IMR-90 (cell line): Measurements from ENCODE around the gene ATXN10. TPM values are rescaled to one million over a fixed set of nuclear protein-coding genes. Genes with fewer than 3 reads are reported as not detected.

ENCODE experiments used
- ATAC-seq: fragments of 200-7000 bp; cut with Tn5 transposase; 2 replicates; pipeline ENCODE4 v1.9.1; 2020; ENCODE audit warnings: low read depth, mild to moderate bottlenecking, moderate library complexity
- BruUV-seq: library from RNA; stranded (reverse); fragments of 400-500 nt; replicated peaks from 2 replicates; lab custom pipeline; 2021; lab: Mats Ljungman, UMichigan
- CTCF ChIA-PET: fragments of 300-600 bp; formaldehyde crosslinking; extraction: SDS; loops from one replicate; lab custom pipeline; 2021; ENCODE audit warnings: antibody characterized with exemption; lab: Yijun Ruan, JAX
- POLR2A ChIA-PET: fragments of 300-600 bp; sonication (Branson Sonifier 250); formaldehyde crosslinking; loops from one replicate; lab custom pipeline; 2022; ENCODE audit warnings: antibody characterized with exemption; ENCODE audit not compliant: unreplicated experiment; lab: Charles Lee
- DNase-seq: peaks from one replicate; pipeline ENCODE4 v3.0.0; 2013
- H2AFZ ChIP-seq: replicated peaks from 2 replicates; pipeline ENCODE3; 2013; ENCODE audit warnings: low read length, mild to moderate bottlenecking; ENCODE audit not compliant: poor library complexity
- H2AK5ac ChIP-seq: 2 replicates; pipeline ENCODE4 v1.6.1; 2013; ENCODE audit warnings: low read depth, low read length, inconsistent platforms
- H2AK9ac ChIP-seq: replicated peaks from 2 replicates; pipeline ENCODE3; 2013; ENCODE audit warnings: mild to moderate bottlenecking, low read depth, low read length, moderate library complexity; ENCODE audit not compliant: poor library complexity
- H2BK120ac ChIP-seq: 2 replicates; pipeline ENCODE4 v1.6.1; 2013; ENCODE audit warnings: low read depth, low read length, inconsistent platforms
- H2BK15ac ChIP-seq: 3 replicates; pipeline ENCODE4 v1.6.1; 2013; ENCODE audit warnings: low read depth, low read length, inconsistent platforms
- H2BK20ac ChIP-seq: 2 replicates; pipeline ENCODE4 v1.6.1; 2013; ENCODE audit warnings: low read depth, mild to moderate bottlenecking, inconsistent platforms, low read length, moderate library complexity
- H2BK5ac ChIP-seq: 2 replicates; pipeline ENCODE4 v1.6.1; 2013; ENCODE audit warnings: mild to moderate bottlenecking, low read depth, low read length, inconsistent platforms; ENCODE audit not compliant: poor library complexity, severe bottlenecking
- H3K14ac ChIP-seq: replicated peaks from 2 replicates; pipeline ENCODE4 v1.6.1; 2013; ENCODE audit warnings: low read depth, low read length, inconsistent platforms
- H3K18ac ChIP-seq: 2 replicates; pipeline ENCODE4 v1.6.1; 2013; ENCODE audit warnings: low read depth, low read length, control low read depth
- H3K23ac ChIP-seq: 2 replicates; pipeline ENCODE4 v1.6.1; 2013; ENCODE audit warnings: low read depth, low read length, inconsistent platforms
- H3K27ac ChIP-seq: 2 replicates; pipeline ENCODE4 v1.5.1; 2013; ENCODE audit warnings: mild to moderate bottlenecking, control low read depth, low read length; ENCODE audit not compliant: insufficient read depth
- H3K27me3 ChIP-seq: 2 replicates; pipeline ENCODE4 v1.6.1; 2013; ENCODE audit warnings: low read length; ENCODE audit not compliant: control insufficient read depth, insufficient read depth
- H3K36me3 ChIP-seq: 2 replicates; pipeline ENCODE4 v1.6.1; 2013; ENCODE audit warnings: low read length, mixed read lengths; ENCODE audit not compliant: control insufficient read depth, insufficient read depth
- H3K4ac ChIP-seq: 2 replicates; pipeline ENCODE4 v1.6.1; 2013; ENCODE audit warnings: low read depth, low read length, inconsistent platforms
- H3K4me1 ChIP-seq: 2 replicates; pipeline ENCODE4 v1.6.1; 2013; ENCODE audit warnings: low read length, mixed read lengths; ENCODE audit not compliant: control insufficient read depth, insufficient read depth
- H3K4me2 ChIP-seq: 2 replicates; pipeline ENCODE4 v1.6.1; 2013; ENCODE audit warnings: low read depth, mild to moderate bottlenecking, control low read depth, low read length, moderate library complexity
- H3K4me3 ChIP-seq: 2 replicates; pipeline ENCODE4 v1.5.1; 2013; ENCODE audit warnings: low read depth, mild to moderate bottlenecking, control low read depth, low read length, moderate library complexity; ENCODE audit not compliant: insufficient read depth
- H3K56ac ChIP-seq: 2 replicates; pipeline ENCODE4 v1.6.1; 2013; ENCODE audit warnings: low read length, inconsistent platforms; ENCODE audit not compliant: insufficient read depth; ENCODE audit errors: extremely low read depth
- H3K79me1 ChIP-seq, 2 experiments: 2 replicates each; pipeline ENCODE4 v1.6.1; 2013; ENCODE audit warnings: low read length in 2 of 2, inconsistent platforms in 1 of 2, low read depth in 1 of 2
- H3K9ac ChIP-seq: 2 replicates; pipeline ENCODE4 v1.6.1; 2013; ENCODE audit warnings: low read depth, low read length, control low read depth
- H3K9me1 ChIP-seq: 2 replicates; pipeline ENCODE4 v1.6.1; 2013; ENCODE audit warnings: low read length, inconsistent platforms; ENCODE audit not compliant: insufficient read depth
- H3K9me3 ChIP-seq: 2 replicates; pipeline ENCODE4 v1.6.1; 2013; ENCODE audit warnings: low read length; ENCODE audit not compliant: control insufficient read depth, insufficient read depth
- H4K20me1 ChIP-seq: 2 replicates; pipeline ENCODE4 v1.6.1; 2013; ENCODE audit warnings: low read length, inconsistent platforms; ENCODE audit not compliant: insufficient read depth
- H4K5ac ChIP-seq: 2 replicates; pipeline ENCODE4 v1.6.1; 2013; ENCODE audit warnings: mild to moderate bottlenecking, low read depth, low read length, control low read depth
- H4K8ac ChIP-seq, 2 experiments: 2 replicates each; pipeline ENCODE4 v1.6.1; 2013; ENCODE audit warnings: low read depth in 2 of 2, low read length in 2 of 2, control low read depth in 1 of 2, inconsistent platforms in 1 of 2
- H4K91ac ChIP-seq: 2 replicates; pipeline ENCODE4 v1.6.1; 2013; ENCODE audit warnings: low read depth, low read length, inconsistent platforms; ENCODE audit not compliant: insufficient read depth
- BHLHE40 ChIP-seq: fragments of 150-350 bp; IDR thresholded peaks from 2 replicates; pipeline ENCODE4 v1.6.1; 2016; ENCODE audit warnings: mild to moderate bottlenecking, low read depth, low read length
- CEBPB ChIP-seq: IDR thresholded peaks from 2 replicates; pipeline ENCODE4 v1.6.1; 2012; ENCODE audit warnings: low read depth, low read length, improper control_type of control experiment
- ELK1 ChIP-seq: fragments of 150-350 bp; IDR thresholded peaks from 2 replicates; pipeline ENCODE4 v1.6.1; 2016; ENCODE audit warnings: low read depth, mild to moderate bottlenecking, low read length, moderate library complexity, borderline replicate concordance
- FOS ChIP-seq: fragments of 150-350 bp; IDR thresholded peaks from 2 replicates; pipeline ENCODE4 v1.6.1; 2016; ENCODE audit warnings: low read depth, low read length
- MAFK ChIP-seq: IDR thresholded peaks from 2 replicates; pipeline ENCODE4 v1.6.1; 2012; ENCODE audit warnings: low read depth, low read length, improper control_type of control experiment
- MAZ ChIP-seq: IDR thresholded peaks from 2 replicates; pipeline ENCODE4 v1.6.1; 2012; ENCODE audit warnings: low read depth, mild to moderate bottlenecking, low read length, improper control_type of control experiment, moderate library complexity, borderline replicate concordance
- MXI1 ChIP-seq: IDR thresholded peaks from 2 replicates; pipeline ENCODE4 v1.6.1; 2012; ENCODE audit warnings: low read depth, mild to moderate bottlenecking, low read length, moderate library complexity, borderline replicate concordance
- NFE2L2 ChIP-seq: fragments of 150-350 bp; IDR thresholded peaks from 2 replicates; pipeline ENCODE4 v1.6.1; 2016; ENCODE audit warnings: low read depth, mild to moderate bottlenecking, low read length
- POLR2A ChIP-seq: IDR thresholded peaks from 2 replicates; pipeline ENCODE4 v1.6.1; 2012; ENCODE audit warnings: mild to moderate bottlenecking, low read depth, low read length
- RAD21 ChIP-seq: IDR thresholded peaks from 2 replicates; pipeline ENCODE4 v1.6.1; 2012; ENCODE audit warnings: low read length, improper control_type of control experiment
- RCOR1 ChIP-seq: IDR thresholded peaks from 2 replicates; pipeline ENCODE4 v1.6.1; 2012; ENCODE audit warnings: mild to moderate bottlenecking, low read length, improper control_type of control experiment; ENCODE audit not compliant: insufficient replicate concordance
- RFX5 ChIP-seq: IDR thresholded peaks from 2 replicates; pipeline ENCODE4 v1.8.0; 2012; ENCODE audit warnings: low read depth, mild to moderate bottlenecking, low read length, moderate library complexity
- SMC3 ChIP-seq: fragments of 150-350 bp; IDR thresholded peaks from 2 replicates; pipeline ENCODE4 v1.6.1; 2016; ENCODE audit warnings: low read depth, mild to moderate bottlenecking, antibody characterized with exemption, low read length, moderate library complexity
- USF2 ChIP-seq: fragments of 150-350 bp; IDR thresholded peaks from 2 replicates; pipeline ENCODE4 v1.6.1; 2017; ENCODE audit warnings: mild to moderate bottlenecking, antibody characterized with exemption, low read length, low read depth
- WGBS, 2 experiments: methylation state at CpG; one replicate each; pipeline versions ENCODE4 v1.1.5 to v1.1.7; 2013; ENCODE audit warnings: missing lambda C conversion rate in 2 of 2; ENCODE audit not compliant: insufficient read length in 1 of 2; ENCODE audit errors: extremely low coverage in 2 of 2; 5-methylcytosine and 5-hydroxymethylcytosine counted together
- dilution Hi-C: fragments of 300-500 bp; cut with HindIII; formaldehyde crosslinking; loops from one replicate; pipeline ENCODE4 v1.14.3; 2018; ENCODE audit warnings: low sequenced_read_pairs; ENCODE audit not compliant: unreplicated experiment
- in situ Hi-C: fragments of 300-500 bp; cut with MboI; formaldehyde crosslinking; loops from 3 replicates; pipeline ENCODE4 v1.14.3; 2019; ENCODE audit warnings: low sequenced_read_pairs, inconsistent platforms, mixed read lengths
- intact Hi-C: fragments of 100-400 bp; cut with micrococcal nuclease; formaldehyde crosslinking; loops from 2 replicates; pipeline ENCODE4 v1.10.0; 2022
- polyA plus RNA-seq, 3 experiments: library from polyadenylated mRNA; depleted of rRNA; stranded (reverse); fragments of >200 nt; gene quantifications; 2 replicates each; pipeline ENCODE4 v1.2.3, GENCODE V29; 2012; ENCODE audit warnings: low replicate concordance in 1 of 3
- total RNA-seq: library from RNA; depleted of rRNA; stranded (reverse); fragments of >200 nt; gene quantifications from 2 replicates; pipeline ENCODE4 v1.2.3, GENCODE V29; 2012

The ATXN10 gene
- total and polyA plus RNA-seq, 2 of the 4 experiments (the other 2 are of a cell fraction): 116 to 231 TPM

GRCh38 chr22:45878051-45878781 lies 206.6 kb downstream of the ATXN10 start:
- intact Hi-C loops: no loop called here
- Histone ChIP-seq H4K5ac (no peak overlapping the region), H2AK9ac (no peak overlapping the region), H4K91ac (no peak overlapping the region), H3K27me3 (peaks cover 64% of the 10 kb centered on the region), H2BK120ac (no peak overlapping the region), H3K9me3 (0 out of 2 replicates have a peak, but pooled peaks cover 2% of the 10 kb centered on the region), H3K4me1 (no peaks in the 10 kb centered on the region), H4K8ac (no peak overlapping the region), H3K4me3 (no peak overlapping the region), H2AFZ (no peak overlapping the region), H2AK5ac (no peak overlapping the region), H3K14ac (no peak overlapping the region), H2BK5ac (no peak overlapping the region), H3K4ac (no peak overlapping the region), H2BK20ac (no peak overlapping the region), H3K36me3 (no peaks in the 10 kb centered on the region), H3K23ac (no peak overlapping the region), H3K27ac (no peak overlapping the region), H3K9ac (no peak overlapping the region), H3K9me1 (no peaks in the 10 kb centered on the region), H3K79me1 (no peaks in the 10 kb centered on the region), H3K56ac (no peak overlapping the region), H2BK15ac (no peak overlapping the region), H3K18ac (no peak overlapping the region), H3K4me2 (no peak overlapping the region), H4K20me1 (no peaks in the 10 kb centered on the region; the same call in 1 of the 2 replicates)
- DNase-seq (no peak), ATAC-seq (no peak)
- 29% methylated on average over 5 of the region's 25 CpGs; no CpG with 5 or more reads in 1 of the 2 experiments for WGBS, 2 experiments
- POLR2A ChIA-PET: no interaction called here
- dilution Hi-C loops: no loop called here
- TF ChIP-seq MAFK: no peak
- no peak for TF ChIP-seq SMC3
- no peak for TF ChIP-seq RFX5
- no peak for TF ChIP-seq RCOR1
- no peak for TF ChIP-seq ELK1
- no peak for TF ChIP-seq NFE2L2
- no peak for TF ChIP-seq RAD21
- TF ChIP-seq MXI1: no peak
- no peak for TF ChIP-seq POLR2A
- TF ChIP-seq BHLHE40: no peak
- no peak for TF ChIP-seq MAZ
- TF ChIP-seq FOS: no peak
- TF ChIP-seq CEBPB: no peak
- TF ChIP-seq USF2: no peak
- in situ Hi-C loops: no loop called here
- no TSS peak for BruUV-seq
- CTCF ChIA-PET: no interaction called here
